GM21526 (cell line): ENCODE data around the gene SMYD3.

Experiments
- ATAC-seq: cut with Tn5 transposase; IDR thresholded peaks from one replicate; pipeline ENCODE4 v1.9.1; 2021; ENCODE audit warnings: moderate library complexity; ENCODE audit not compliant: unreplicated experiment, low FRiP score

The SMYD3 gene

DNA sequence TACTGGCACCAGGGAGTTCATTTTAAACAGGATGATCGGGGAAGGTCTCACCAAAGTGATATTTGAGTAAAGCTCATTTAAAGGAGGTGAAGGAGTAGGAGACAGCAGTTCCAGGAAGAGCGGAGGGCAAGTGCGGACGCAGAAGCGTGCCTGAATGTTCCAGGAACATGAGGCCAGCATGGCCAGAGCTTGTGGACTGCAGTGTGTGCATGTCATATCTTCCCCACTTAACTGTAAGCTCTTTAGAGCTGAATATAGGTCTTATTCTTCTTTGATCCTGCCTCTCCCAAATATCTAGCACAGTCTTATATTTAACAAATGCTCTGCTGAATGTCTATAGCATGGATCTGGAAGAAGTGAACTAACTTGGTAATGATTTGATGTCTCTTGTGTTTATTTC is 639.3 kb downstream of the SMYD3 start:
- ATAC-seq = no peak

DNA sequence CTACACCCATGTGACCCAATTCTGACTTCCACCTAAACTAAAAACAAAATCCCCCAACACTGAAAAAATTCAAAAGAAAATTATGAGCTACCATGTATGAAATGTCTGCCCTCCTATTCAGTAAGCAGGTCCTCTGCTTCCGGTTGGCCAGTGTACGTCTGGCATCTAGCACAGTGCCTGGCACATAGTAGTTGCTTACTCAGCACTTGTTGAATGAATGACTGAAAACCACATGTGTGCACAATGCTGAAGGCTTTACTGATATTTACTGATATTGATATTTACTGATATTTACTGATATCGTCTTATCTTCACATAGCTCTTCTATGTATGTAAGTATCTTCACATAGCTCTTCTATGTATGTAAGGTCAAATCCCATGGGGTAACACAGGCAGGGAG is 642.2 kb downstream of the SMYD3 start:
- no peak for ATAC-seq

DNA sequence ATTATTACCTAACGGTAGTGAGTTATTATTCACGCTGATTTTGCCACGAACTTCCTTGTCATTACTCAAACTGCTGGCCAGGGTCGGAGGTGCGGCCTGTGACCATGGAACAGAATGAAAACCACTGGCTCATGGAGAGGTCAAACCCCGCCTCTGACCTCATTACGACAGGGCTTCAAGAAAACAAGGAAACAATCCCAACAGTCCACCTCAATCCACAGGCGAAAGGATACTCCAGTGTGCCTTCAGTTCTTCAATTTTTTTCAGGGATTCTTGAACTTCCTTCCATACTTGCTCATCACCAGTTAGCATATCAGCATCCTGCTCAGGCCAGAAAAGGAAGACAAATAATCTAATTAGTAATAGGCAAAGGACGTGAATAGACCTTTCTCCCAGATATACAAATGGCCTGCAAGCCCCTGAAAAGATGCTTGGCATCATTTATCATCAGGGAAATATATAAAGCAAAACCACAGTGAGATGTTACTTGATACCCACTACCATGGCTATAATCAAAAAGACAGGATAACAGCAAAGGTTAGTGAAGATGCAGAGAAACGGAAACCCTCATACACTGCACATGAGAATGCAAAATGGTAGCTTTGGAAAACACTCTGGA is 643.4 kb downstream of the SMYD3 start:
- no peak for ATAC-seq

DNA sequence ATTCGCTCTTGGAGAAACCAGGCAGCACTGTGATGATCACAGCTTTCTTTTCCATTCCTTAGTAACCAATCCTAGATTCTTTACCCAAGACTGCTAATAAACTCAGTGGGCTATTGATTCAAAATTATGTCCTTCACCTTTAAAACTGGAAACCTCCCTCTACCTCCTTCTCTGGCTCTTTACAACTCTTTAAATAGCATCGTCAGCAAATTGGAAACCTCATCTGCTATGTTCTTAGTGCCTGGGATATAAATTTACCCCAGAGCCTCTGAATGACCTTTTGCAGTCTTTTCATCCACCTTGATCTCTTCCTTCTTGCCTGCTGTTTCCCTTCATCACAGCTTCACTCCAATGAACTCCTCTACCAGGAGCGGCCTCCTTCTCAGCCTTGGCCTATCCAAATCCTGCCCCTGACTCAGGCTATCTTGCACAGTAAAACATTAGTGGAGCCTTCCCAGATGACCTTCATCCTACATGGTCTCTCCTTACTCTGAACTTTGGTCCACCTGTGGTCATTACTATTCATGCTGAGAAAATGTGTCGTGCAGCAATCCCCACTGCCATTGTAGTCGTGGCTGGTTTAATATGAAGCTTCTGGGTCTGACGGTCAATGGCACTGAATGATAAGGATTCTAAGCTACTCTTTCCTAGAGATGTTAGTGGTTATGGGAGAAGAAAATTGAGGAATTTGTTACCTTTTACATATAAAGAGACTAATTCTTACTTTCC is 644.1 kb downstream of the SMYD3 start:
- ATAC-seq = no peak

DNA sequence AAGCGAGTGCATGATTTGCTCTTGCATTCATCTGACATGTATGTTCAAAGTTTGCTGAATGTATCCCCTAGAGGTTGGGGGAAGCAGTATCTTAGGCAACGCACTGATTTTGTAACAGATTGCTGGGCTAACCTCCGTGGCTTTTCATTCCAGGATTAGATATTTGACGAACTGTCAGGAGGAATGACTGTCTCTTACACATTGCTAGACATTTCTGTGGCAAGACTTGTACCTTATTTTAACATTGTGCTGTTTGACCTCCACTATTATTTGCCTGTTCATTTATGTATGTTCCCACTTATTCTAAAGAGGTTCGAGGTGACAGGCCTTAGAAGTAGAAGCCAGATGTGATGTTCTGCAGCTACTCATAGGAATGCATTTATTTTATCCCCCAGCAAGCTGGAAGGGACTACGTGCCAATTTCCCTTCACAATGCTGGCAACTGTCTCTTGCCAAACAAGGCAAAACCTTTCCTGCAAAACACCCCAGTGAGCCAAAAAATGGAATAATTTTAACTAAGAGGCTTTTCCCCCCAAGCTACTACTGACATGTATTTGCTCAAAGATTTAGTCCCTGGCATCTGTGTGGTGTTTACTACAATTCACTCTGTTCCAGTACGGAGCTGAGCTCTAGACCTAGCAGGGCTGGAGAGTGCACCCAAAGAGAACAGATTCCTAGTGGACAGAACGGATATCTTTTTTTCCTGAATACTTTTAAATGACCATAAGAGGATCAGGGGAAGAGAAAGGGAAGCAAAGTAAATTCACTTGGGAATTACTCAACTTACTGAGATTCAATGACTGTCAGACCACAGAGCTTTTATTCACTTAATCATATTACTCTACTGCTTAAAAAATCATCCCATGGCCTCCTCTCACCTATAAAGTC is 646.2 kb downstream of the SMYD3 start:
- ATAC-seq = no peak

DNA sequence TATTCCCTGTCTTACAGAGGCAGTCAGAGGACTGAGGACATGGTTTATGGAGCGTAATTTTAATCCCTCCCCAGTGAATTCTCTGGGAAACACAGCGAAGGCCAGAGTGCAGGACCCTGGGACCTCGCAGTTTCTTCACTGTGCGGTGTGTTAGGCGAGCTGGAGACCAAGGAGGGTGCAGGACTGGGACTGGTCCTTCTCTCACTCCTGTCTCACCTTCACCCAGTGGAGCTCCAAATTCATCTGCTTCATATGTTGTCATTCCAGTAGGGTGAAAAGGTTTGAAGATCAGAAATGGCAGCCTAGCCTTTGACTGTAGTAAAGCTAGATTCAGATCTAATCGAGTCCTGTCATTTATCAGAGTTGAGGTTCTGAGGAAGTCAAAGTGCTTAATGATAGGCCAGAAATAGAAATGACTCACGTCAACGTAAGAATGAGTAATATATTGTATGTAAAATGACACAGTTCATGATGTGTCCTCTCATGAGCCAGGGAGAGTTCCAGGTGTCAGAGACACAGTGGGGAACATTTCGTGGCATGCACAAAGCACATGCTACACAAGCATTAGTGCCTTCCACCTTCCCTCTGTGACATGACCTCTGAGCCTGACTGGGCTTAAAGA is 647.5 kb downstream of the SMYD3 start:
- no peak for ATAC-seq

DNA sequence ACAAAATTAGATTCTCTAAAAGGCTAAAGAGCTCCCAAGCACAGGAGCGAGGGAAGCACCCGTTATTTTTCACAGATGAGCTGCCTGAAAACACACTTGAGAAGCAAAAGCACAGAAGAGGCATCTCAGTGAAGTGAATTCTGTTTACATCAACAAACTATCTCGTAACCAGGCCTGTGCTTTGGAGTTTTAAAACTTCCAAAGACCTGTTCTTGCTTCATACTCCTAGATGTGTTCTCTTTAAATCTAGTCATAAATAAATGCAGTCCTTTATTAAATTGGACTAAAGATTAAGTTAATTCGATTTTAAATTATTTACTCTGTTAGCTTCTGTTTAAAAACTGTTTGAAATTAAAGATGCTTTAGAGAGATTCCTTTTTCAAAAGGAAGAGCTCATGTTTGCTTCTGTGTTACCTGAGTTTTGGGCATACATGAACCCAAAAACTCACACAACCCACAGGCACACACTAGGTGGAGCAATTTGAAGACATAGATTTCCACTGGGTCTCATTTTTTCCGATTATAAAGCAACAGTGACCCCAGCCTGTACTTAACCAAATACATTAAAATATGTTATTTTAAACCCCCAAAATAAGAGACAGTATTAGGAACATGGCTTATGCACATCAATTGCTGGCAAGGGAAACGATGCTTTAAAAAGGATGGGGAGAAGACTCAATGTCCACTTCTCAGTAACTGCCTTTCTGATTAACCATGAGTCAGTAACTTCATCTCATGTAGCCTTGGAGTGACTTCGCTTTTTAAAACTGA is 648.2 kb downstream of the SMYD3 start:
- no peak for ATAC-seq

DNA sequence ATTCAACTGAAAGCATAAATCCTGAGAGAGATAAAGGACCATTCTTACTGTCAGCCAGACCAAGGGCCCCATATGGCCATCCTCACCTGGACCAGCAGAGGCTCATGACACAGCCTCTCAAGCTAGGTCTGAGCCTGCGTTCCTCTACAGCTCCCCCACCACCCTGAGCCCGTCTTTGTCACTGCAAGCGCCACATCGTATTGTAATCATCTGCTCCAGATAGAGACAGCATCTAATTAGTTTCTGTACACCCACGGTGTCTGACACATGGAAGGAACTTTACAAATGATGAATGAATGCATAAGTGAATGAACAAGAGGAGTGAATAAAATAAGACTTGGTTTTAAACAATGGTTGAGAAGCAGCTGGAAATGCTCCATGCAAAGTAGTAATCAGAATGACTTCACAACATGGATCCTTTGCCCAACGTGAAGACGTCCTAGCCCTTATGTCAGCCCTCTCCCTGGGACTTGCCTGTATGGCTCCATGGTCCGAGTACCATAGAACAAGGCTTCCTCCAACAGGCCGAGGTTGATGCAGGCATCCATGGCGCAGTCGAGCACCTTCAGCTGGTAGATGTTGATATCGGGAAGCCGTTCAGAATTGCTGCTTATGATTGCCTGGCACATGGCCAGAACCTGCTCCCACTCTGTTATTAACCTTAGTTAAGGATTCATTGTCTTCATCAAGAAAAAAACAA is 648.9 kb downstream of the SMYD3 start:
- no peak for ATAC-seq

DNA sequence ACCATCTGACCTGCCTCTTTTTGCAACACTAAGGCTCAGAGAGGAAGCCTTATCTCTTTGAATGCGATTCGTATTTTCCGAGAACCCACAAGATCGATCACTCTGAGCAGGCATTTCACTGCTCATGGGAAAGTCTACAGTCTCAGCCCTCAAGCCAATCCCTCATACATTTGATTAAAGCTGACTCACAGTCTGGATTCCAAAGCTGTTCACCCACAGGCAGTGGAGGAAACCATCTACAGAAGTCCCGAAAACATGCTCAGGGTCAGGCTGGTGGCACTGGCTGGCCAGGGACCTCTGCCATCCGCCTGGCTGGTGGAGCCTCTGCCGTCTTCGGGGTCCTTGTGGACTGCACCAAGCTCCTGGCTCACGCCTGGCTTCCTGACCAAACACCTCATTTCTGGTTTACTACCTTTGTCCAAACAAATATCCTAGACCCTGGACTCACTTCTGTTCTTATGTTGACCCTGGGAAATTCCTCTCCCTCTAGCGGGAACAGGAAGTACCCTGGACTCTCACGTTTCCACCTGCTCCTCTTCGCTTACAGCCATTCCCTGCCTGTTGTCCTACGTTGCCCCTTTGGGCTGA is 650.0 kb downstream of the SMYD3 start:
- ATAC-seq = no peak

DNA sequence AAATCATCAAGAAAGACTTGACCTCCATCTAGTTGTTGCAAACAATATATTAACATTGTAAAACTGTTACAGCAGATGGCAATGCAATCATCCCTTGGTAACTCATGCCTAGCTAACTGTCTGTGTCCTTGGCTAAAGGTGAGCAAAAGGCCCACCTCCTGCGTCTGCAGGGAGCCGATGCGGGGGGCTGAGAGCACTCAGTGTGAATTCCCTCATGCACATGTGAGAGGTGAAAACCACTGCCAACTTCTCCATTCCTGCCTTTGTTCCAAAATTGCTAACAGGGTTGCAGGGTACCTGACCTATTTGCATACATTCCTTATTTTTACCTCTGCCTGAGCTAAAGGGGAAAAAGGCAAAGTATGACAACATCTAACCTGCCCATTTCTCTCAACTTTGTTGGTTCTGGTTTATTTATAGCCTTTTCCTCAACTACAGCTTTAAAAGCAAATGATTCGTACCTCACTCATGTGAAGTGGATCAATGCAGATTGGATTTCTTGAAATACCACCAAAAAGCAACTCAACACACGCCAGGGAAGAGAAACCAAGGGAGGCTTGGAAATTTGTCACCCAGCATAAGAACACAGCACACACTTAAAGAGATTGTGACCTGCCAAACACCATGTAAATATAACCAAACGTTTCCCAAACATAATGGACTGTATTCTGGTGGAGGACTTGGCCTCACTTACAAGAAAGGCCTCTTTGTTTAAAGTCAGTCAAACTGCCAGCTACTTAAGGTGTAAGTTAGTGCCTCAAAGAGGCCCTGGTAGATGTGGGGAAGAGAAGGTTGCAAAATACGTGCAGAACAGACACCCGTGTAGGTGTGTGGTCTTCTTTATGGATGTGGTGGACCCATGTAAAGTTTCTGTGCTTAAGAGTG is 651.0 kb downstream of the SMYD3 start:
- ATAC-seq = no peak

DNA sequence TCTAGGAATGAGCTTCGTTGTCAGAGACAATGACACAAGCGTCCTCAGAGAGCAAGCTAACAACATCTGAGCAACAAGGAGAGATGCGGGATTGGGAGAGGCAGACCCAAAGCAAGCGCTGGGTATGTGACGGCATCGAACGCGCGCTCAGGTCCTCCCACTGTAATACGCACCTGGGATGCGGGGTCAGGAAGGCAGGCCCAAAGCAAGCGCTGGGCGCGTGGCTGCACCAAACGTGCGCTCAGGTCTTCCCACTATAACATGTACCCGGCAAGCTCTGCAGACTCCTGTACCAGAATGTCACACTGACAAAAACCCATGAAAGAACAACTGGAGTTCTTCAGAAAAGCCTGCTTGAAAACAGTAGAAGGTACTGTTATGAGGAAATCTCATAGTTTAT is 653.8 kb downstream of the SMYD3 start:
- ATAC-seq = no peak

DNA sequence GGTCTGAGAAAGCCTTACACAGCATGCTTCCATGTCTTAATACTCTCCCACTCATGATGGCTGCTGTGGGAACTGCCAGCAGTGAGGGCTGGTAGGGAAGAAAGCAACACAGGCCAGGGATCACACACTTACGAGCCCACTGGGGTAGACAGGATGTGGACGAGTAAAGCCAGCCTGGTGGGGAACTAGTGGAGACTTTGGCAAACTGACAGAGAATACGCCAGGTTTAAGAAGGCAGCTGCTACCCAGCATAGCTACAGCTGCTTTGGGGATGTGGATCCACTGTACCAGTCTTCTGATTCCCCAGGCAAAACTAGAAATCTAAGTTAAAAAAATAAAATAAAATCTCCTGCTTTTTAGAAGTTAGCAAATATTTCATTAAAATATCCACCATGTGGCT is 664.0 kb downstream of the SMYD3 start:
- ATAC-seq = no peak

DNA sequence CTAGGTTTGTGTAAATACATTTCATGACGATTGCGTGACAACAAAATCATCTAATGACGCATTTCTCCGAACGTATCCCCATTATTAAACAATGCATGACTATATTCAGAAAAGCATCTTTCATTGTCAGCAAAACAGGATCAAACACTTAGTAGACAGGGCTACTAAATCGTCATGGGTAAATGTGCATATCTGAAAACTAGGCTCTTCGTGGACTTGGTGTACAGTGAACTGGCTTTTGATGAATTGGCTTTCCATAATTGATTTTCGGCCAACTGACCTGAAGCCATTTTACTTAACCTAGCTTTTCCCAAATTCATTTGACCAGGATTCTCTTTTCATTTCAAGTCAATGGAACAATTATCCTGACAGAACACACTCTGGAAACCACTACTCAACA is 665.0 kb downstream of the SMYD3 start:
- no peak for ATAC-seq

DNA sequence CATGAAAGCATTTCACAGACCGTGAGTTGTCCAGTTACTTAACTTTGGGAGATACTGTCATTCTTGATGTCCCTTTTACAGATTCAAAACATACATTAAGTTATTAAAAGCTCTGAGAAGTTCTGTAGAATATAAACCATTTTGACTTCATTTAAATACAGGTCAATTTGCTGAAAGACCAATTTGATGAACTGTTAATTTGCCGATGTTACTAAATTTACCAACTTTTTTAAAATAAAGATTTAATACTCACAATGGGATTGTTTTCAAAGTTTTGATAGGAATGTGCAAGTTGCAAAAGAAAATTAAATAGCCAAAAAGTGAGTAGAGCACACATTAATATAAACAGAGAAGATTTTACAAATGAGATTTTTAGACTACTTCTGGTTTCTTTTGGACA is 666.1 kb downstream of the SMYD3 start:
- no peak for ATAC-seq

DNA sequence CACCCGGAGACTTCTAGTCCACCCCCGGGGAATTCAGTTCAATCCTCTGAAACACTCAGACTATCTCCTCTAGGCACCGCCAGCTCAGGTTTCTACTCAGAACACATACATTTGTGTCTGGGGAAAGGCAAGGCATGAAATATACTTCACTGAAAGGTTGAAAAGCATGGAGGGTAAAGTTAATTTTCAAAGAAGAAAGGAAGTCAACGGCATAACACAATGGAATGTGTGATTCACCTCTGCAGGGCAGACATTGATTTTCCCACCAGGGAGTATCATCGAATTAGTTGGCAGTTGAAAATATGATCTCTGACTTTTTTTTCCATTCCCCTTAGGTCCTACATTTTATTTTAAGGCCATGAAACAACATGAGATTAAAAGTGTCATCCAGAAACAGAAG is 669.4 kb downstream of the SMYD3 start:
- ATAC-seq = no peak

DNA sequence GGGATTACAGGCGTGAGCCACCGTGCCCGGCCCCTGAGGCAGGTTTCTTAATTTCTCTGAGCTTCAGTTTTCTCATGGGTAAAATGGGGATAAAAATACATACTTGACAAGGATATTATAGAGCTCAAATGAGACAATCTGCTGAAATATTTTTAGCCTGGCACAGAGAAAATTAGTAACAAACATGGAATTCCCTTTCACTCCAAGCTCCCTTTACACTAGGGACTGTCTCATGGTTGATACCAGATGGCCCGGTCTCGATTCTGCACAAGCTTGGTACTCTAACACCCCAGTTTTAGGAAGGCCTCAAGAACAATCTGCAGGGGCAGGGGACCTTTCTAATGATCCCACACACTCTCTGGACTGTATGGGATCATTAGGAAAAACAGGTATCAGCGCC is 671.7 kb downstream of the SMYD3 start:
- ATAC-seq = no peak

DNA sequence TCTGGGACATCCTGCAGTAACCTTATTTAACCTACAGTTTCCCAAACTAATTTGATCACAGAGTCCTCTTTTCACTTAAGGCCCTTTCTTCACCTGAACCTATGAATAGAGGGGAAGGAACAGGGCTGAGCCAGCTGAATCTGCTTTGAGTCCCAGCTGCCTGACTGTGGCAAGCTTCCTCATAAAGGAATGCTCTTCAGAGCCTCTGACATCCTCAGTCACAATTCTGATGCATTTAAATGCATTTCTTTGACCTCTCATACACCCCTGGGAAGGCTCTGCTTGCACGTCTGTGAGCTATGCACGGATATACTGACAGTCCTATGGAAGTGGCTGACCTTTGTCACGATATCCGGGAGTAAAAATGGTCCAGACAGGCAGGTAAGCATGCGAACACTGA is 673.1 kb downstream of the SMYD3 start:
- ATAC-seq = no peak

DNA sequence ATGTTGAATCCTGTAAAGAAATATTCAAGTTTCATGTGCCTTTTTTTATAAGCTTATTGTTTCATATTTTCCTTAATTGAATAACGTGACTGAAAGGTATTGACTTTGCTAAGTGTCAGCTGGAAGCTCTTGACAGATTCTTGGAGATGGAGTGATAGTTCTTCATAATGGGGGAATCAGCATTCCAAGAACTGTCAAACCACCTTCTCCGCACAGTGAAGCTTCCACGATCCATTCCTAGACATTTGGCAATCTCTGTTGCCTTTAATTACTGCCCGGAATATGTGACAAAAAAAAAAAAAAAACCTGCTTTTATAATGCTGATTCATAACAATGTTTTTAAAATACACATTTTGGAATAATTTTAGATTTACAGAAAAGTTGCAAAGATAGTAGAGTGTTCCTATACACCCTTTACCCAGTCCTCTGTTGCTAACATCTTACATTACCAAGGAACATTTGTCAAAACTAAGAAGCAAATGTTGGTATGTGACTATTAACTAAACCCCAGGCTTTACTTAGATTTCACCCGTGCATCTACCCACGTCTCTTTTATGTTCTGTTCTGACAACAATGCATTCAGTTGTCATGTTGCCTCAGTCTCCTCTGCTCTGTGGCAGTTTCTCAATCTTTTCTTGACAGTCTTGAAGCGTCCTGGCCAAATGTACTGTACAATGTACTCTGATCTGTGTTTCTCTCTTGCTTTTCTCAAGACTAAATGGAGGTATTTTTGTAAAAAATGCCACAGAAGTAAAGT is 674.1 kb downstream of the SMYD3 start:
- ATAC-seq = no peak
